H1 (cell line): ENCODE data around the gene SIK1. TPM values are rescaled to one million over a fixed set of nuclear protein-coding genes. Genes with fewer than 3 reads are reported as not detected.
"Not testable (repeated sequence)": the region's sequence is repeated elsewhere in the genome, so short reads cannot be mapped to it uniquely, and the experiment has no call there.

ENCODE experiments used
- CTCF ChIA-PET: fragments of 300-600 bp; sonication (Branson Sonifier 250); formaldehyde crosslinking; loops from one replicate; lab custom pipeline; 2021; ENCODE audit not compliant: partially characterized antibody; lab: Charles Lee
- POLR2A ChIA-PET: fragments of 300-600 bp; sonication (Branson Sonifier 250); formaldehyde crosslinking; loops from one replicate; lab custom pipeline; 2021; ENCODE audit warnings: inconsistent platforms; ENCODE audit not compliant: partially characterized antibody; lab: Charles Lee
- DNase-seq, 2 experiments: peaks; one replicate each; pipeline versions ENCODE4 v3.0.0 to v3.0.0-alpha.2; 2010 to 2022; ENCODE audit warnings: low spot score in 2 of 2, low read depth in 1 of 2, mixed read lengths in 1 of 2
- FAIRE-seq: peaks from 2 replicates; lab custom pipeline; 2011; peaks lifted over from hg19 to GRCh38; lab: Jason Lieb, UNC
- H2AFZ ChIP-seq: 2 replicates; pipeline ENCODE4 v1.8.1; 2012; ENCODE audit warnings: low read length, inconsistent platforms
- H2AK5ac ChIP-seq: 2 replicates; pipeline ENCODE4 v1.6.1; 2013; ENCODE audit warnings: low read depth, low read length
- H2BK120ac ChIP-seq: replicated peaks from 2 replicates; pipeline ENCODE3; 2013; ENCODE audit warnings: low read depth, low read length, inconsistent platforms
- H2BK12ac ChIP-seq: 2 replicates; pipeline ENCODE4 v1.6.1; 2013; ENCODE audit warnings: low read depth, low read length
- H2BK15ac ChIP-seq: 2 replicates; pipeline ENCODE4 v1.6.1; 2013; ENCODE audit warnings: low read length
- H2BK20ac ChIP-seq: 2 replicates; pipeline ENCODE4 v1.6.1; 2013; ENCODE audit warnings: low read length
- H2BK5ac ChIP-seq: 2 replicates; pipeline ENCODE4 v1.6.1; 2013; ENCODE audit warnings: low read depth, low read length
- H3K14ac ChIP-seq: 2 replicates; pipeline ENCODE4 v1.6.1; 2013; ENCODE audit warnings: inconsistent platforms; ENCODE audit not compliant: insufficient read length
- H3K18ac ChIP-seq: 2 replicates; pipeline ENCODE4 v1.6.1; 2013; ENCODE audit warnings: low read length; ENCODE audit errors: extremely low read depth
- H3K23ac ChIP-seq: 2 replicates; pipeline ENCODE4 v1.6.1; 2013; ENCODE audit warnings: inconsistent platforms; ENCODE audit not compliant: insufficient read length
- H3K23me2 ChIP-seq: 2 replicates; pipeline ENCODE4 v1.6.1; 2013; ENCODE audit warnings: low read depth, low read length
- H3K27ac ChIP-seq: 2 replicates; pipeline ENCODE4 v1.6.1; 2011; ENCODE audit warnings: low read depth, low read length, inconsistent platforms
- H3K27me3 ChIP-seq, 4 experiments: replicated peaks in 1 of 4; 1 replicate in 1 of 4; 2 replicates in 3 of 4; pipeline versions ENCODE4 v1.6.1 to v1.8.1; 2011 to 2013; ENCODE audit warnings: low read length in 3 of 4, mild to moderate bottlenecking in 3 of 4, inconsistent platforms in 2 of 4, mixed read lengths in 2 of 4, moderate library complexity in 1 of 4; ENCODE audit not compliant: control insufficient read depth in 3 of 4, insufficient read depth in 3 of 4; ENCODE audit errors: extremely low read depth in 1 of 4
- H3K36me3 ChIP-seq, 4 experiments: 2 replicates each; pipeline versions ENCODE4 v1.6.1 to v1.8.1; 2011 to 2013; ENCODE audit warnings: mild to moderate bottlenecking in 4 of 4, low read length in 3 of 4, moderate library complexity in 2 of 4, control low read depth in 1 of 4, inconsistent platforms in 1 of 4; ENCODE audit not compliant: insufficient read depth in 4 of 4, control insufficient read depth in 2 of 4
- H3K4ac ChIP-seq: replicated peaks from 2 replicates; pipeline ENCODE3; 2013; ENCODE audit warnings: low read length, low read depth, mixed read lengths, inconsistent platforms; ENCODE audit not compliant: insufficient read length
- H3K4me1 ChIP-seq, 4 experiments: replicated peaks in 1 of 4; 1 replicate in 1 of 4; 2 replicates in 3 of 4; pipeline versions ENCODE4 v1.6.1 to v1.8.1; 2011 to 2013; ENCODE audit warnings: low read length in 3 of 4, inconsistent platforms in 2 of 4, mixed read lengths in 1 of 4; ENCODE audit not compliant: insufficient read depth in 4 of 4, control insufficient read depth in 3 of 4
- H3K4me2 ChIP-seq, 2 experiments: 2 replicates each; pipeline versions ENCODE4 v1.6.1 to v1.8.1; 2011 to 2013; ENCODE audit warnings: low read depth in 2 of 2, low read length in 2 of 2, control low read depth in 1 of 2, inconsistent platforms in 1 of 2, mild to moderate bottlenecking in 1 of 2; ENCODE audit not compliant: insufficient read depth in 1 of 2
- H3K4me3 ChIP-seq, 4 experiments: fragments of 200-600, 300-600 bp in 1 of 4; sonication (generic), shearing (Covaris generic), sonication (Bioruptor Twin) in 1 of 4; 2 replicates each; pipeline versions ENCODE4 v1.5.1 to v1.8.1; 2011 to 2016; ENCODE audit warnings: low read length in 4 of 4, low read depth in 3 of 4, control low read depth in 2 of 4, inconsistent platforms in 2 of 4, mild to moderate bottlenecking in 2 of 4, mixed read lengths in 1 of 4, moderate library complexity in 1 of 4; ENCODE audit not compliant: insufficient read depth in 2 of 4; ENCODE audit errors: extremely low read depth in 1 of 4
- H3K56ac ChIP-seq: replicated peaks from 2 replicates; pipeline ENCODE3; 2013; ENCODE audit warnings: low read depth, mild to moderate bottlenecking, mixed read lengths, low read length, inconsistent platforms; ENCODE audit not compliant: insufficient read length
- H3K79me1 ChIP-seq: 2 replicates; pipeline ENCODE4 v1.6.1; 2013; ENCODE audit warnings: low read depth, low read length, control low read depth
- H3K79me2 ChIP-seq, 2 experiments: 2 replicates each; pipeline versions ENCODE4 v1.6.1 to v1.8.1; 2012 to 2013; ENCODE audit warnings: low read length in 2 of 2, mild to moderate bottlenecking in 2 of 2, inconsistent platforms in 1 of 2; ENCODE audit not compliant: insufficient read depth in 2 of 2, control insufficient read depth in 1 of 2
- H3K9ac ChIP-seq, 4 experiments: replicated peaks in 1 of 4; 1 replicate in 1 of 4; 2 replicates in 3 of 4; pipeline versions ENCODE4 v1.6.1 to v1.8.1; 2011 to 2013; ENCODE audit warnings: low read depth in 3 of 4, low read length in 3 of 4, control low read depth in 2 of 4, mild to moderate bottlenecking in 2 of 4, moderate library complexity in 2 of 4, inconsistent platforms in 1 of 4; ENCODE audit errors: extremely low read depth in 1 of 4
- H3K9me3 ChIP-seq, 2 experiments: 2 replicates each; pipeline versions ENCODE4 v1.6.1 to v1.8.1; 2012 to 2013; ENCODE audit warnings: mild to moderate bottlenecking in 2 of 2, moderate library complexity in 2 of 2, control low read depth in 1 of 2, inconsistent platforms in 1 of 2, low read depth in 1 of 2, low read length in 1 of 2, mixed read lengths in 1 of 2; ENCODE audit not compliant: insufficient read depth in 2 of 2
- H4K20me1 ChIP-seq, 2 experiments: replicated peaks in 1 of 2; 2 replicates each; pipeline versions ENCODE3 to v1.8.1; 2011 to 2013; ENCODE audit warnings: inconsistent platforms in 2 of 2, low read length in 2 of 2, mild to moderate bottlenecking in 1 of 2; ENCODE audit not compliant: insufficient read depth in 2 of 2, control insufficient read depth in 1 of 2
- H4K5ac ChIP-seq: 2 replicates; pipeline ENCODE4 v1.6.1; 2013; ENCODE audit warnings: low read length, low read depth, mixed read lengths, inconsistent platforms; ENCODE audit not compliant: insufficient read length
- H4K8ac ChIP-seq: 2 replicates; pipeline ENCODE4 v1.8.0; 2013; ENCODE audit warnings: mild to moderate bottlenecking, moderate library complexity, low read length, inconsistent platforms; ENCODE audit not compliant: insufficient read depth; ENCODE audit errors: extremely low read depth
- H4K91ac ChIP-seq: replicated peaks from 2 replicates; pipeline ENCODE3; 2013; ENCODE audit warnings: low read length, mixed read lengths, inconsistent platforms; ENCODE audit not compliant: insufficient read length
- WGBS, 2 experiments: shearing (Covaris generic) in 1 of 2; methylation state at CpG; one replicate each; pipeline versions ENCODE4 v1.1.6 to v1.1.7; 2013 to 2015; ENCODE audit warnings: low lambda C conversion rate in 2 of 2, mixed read lengths in 2 of 2, inconsistent platforms in 1 of 2, low coverage in 1 of 2, missing lambda C conversion rate in 1 of 2; ENCODE audit not compliant: insufficient replicate concordance in 2 of 2, insufficient coverage in 1 of 2, insufficient read length in 1 of 2; ENCODE audit errors: extremely low coverage in 1 of 2, missing lambda C conversion rate in 1 of 2; 5-methylcytosine and 5-hydroxymethylcytosine counted together
- polyA plus RNA-seq, 7 experiments: library from polyadenylated mRNA; depleted of rRNA in 3 of 7; stranded (reverse) in 5 of 7; unstranded in 2 of 7; fragments of >200 nt in 5 of 7; fragments of 200-250 nt in 2 of 7; gene quantifications; 1 replicate in 5 of 7; 2 replicates in 1 of 7; 4 replicates in 1 of 7; pipeline versions ENCODE4 v1.2.1 to v1.2.3, GENCODE V29; 2011 to 2013; ENCODE audit warnings: missing spikeins in 2 of 7, mixed read lengths in 2 of 7
- total RNA-seq: library from RNA; stranded (reverse); fragmentation: NEBNext Ultra II Directional; extraction: Animal tissue kit (Norgen Biotek cat#: 25700); gene quantifications from 2 replicates; pipeline ENCODE4 v1.2.1, GENCODE V29; 2021

SIK1 gene
- total and polyA plus RNA-seq, 2 of the 8 experiments (the other 6 are each of a cell fraction or from before 2014, with no cell fraction given): 1.5 to 6.7 TPM

DNA sequence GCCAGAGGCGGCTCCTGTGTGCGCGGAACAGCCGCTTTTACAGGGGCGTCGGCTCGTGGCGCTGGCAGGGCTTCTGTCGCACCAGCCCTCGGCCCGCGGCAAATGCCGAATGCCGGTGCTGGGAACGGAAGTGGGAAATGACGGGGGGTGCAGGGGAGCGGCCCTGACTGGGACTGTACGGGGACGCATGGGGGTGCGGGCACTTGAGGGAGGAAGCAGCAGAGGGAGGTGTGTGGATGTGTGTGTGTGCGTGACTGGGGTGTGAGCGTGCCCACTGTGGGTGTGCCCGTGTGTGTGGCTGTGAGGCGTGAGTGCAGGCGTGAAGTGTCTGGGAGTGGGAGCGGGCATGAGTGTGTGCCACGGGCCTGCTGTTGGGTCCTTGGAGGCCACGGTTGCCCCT is 17.6 kb upstream of the SIK1 start:
- H4K91ac ChIP-seq, H3K79me2 ChIP-seq, H3K14ac ChIP-seq, H3K4me1 ChIP-seq, H3K23me2 ChIP-seq, H3K4me2 ChIP-seq, H3K23ac ChIP-seq, H3K4me3 ChIP-seq, H3K9ac ChIP-seq, H4K5ac ChIP-seq, H2BK12ac ChIP-seq, H3K27me3 ChIP-seq, H2BK120ac ChIP-seq, H3K56ac ChIP-seq, H2BK5ac ChIP-seq, H2AK5ac ChIP-seq, H4K20me1 ChIP-seq, H3K36me3 ChIP-seq, FAIRE-seq, POLR2A ChIA-PET, CTCF ChIA-PET, H2AFZ ChIP-seq, DNase-seq, H2BK15ac ChIP-seq, H3K27ac ChIP-seq, H3K9me3 ChIP-seq, H4K8ac ChIP-seq, H2BK20ac ChIP-seq, H3K18ac ChIP-seq, H3K79me1 ChIP-seq, H3K4ac ChIP-seq: not testable (repeated sequence)
- no CpG with 5 or more reads among the region's 28 CpGs for WGBS, 2 experiments

DNA sequence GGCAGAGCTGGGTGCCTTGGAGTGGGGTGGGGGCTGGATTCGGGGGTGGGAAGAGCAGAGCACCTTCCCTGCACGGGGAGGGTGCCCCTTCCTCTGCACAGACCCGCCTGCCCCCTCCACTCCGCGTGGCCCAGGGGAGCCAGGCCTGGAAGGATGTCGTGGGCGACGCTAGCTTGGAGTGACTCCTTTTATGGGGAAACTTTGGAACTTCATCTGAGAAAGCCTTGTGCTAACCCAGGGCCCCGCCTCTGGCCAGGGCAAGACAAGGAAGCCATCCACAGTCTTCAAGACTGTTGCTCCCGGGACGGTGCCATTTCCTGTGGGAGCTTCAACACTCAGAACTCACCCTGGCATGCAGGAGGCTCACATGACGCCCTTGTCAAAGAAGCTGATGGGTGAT is 15.6 kb upstream of the SIK1 start:
- H3K9me3 ChIP-seq, H2BK12ac ChIP-seq, H3K4me1 ChIP-seq, H3K27ac ChIP-seq, H3K36me3 ChIP-seq, H3K9ac ChIP-seq, H3K79me2 ChIP-seq, H3K18ac ChIP-seq, H3K4me3 ChIP-seq, H3K79me1 ChIP-seq, H4K5ac ChIP-seq, H4K8ac ChIP-seq, H2AK5ac ChIP-seq, CTCF ChIA-PET, H4K20me1 ChIP-seq, H2AFZ ChIP-seq, H3K14ac ChIP-seq, FAIRE-seq, H3K27me3 ChIP-seq, H3K23ac ChIP-seq, H3K4ac ChIP-seq, H3K4me2 ChIP-seq, H4K91ac ChIP-seq, H2BK20ac ChIP-seq, H2BK5ac ChIP-seq, DNase-seq, H3K23me2 ChIP-seq, H2BK120ac ChIP-seq, H2BK15ac ChIP-seq, POLR2A ChIA-PET, H3K56ac ChIP-seq: not testable (repeated sequence)
- WGBS, 2 experiments: no CpG with 5 or more reads among the region's 12 CpGs
